Heart right ventricle (tissue), 16 donors: ENCODE results near the gene CCDC126. TPM values are rescaled to one million over a fixed set of nuclear protein-coding genes. Genes with fewer than 3 reads are reported as not detected.

ENCODE experiments used
- ATAC-seq, 8 donors: fragments of 200-7000 bp; cut with Tn5 transposase; one replicate each; pipeline ENCODE4 v1.9.1; 2020; ENCODE audit warnings: mild to moderate bottlenecking in 8 of 8, moderate library complexity in 8 of 8, moderate number of reproducible peaks in 1 of 8
- DNase-seq, 2 donors: peaks; one replicate each; pipeline ENCODE4 v3.0.0-alpha.2; 2020
- H3K27ac ChIP-seq, 10 donors: fragments of 200-600 bp; sonication (generic) in 2 of 10; one replicate each; pipeline versions ENCODE4 v1.5.0 to v1.8.0; 2020 to 2022; ENCODE audit warnings: mild to moderate bottlenecking in 3 of 10
- H3K27me3 ChIP-seq, 7 donors: fragments of 200-600 bp; one replicate each; pipeline ENCODE4 v1.8.0; 2021 to 2022; ENCODE audit warnings: mild to moderate bottlenecking in 2 of 7
- H3K36me3 ChIP-seq, 9 donors: fragments of 200-600 bp; sonication (generic) in 1 of 9; one replicate each; pipeline versions ENCODE4 v1.5.0 to v1.8.0; 2020 to 2022; ENCODE audit warnings: mild to moderate bottlenecking in 2 of 9
- H3K4me1 ChIP-seq, 9 donors: fragments of 200-600 bp; sonication (generic) in 1 of 9; one replicate each; pipeline versions ENCODE4 v1.5.0 to v1.8.0; 2020 to 2022; ENCODE audit warnings: mild to moderate bottlenecking in 4 of 9
- H3K4me3 ChIP-seq, 10 donors: fragments of 200-600 bp; sonication (generic) in 2 of 10; one replicate each; pipeline versions ENCODE4 v1.5.0 to v1.8.0; 2020 to 2022; ENCODE audit warnings: mild to moderate bottlenecking in 7 of 10, moderate library complexity in 2 of 10
- H3K9me3 ChIP-seq, 11 donors: fragments of 200-600 bp in 10 of 11; sonication (generic) in 2 of 11; one replicate each; pipeline versions ENCODE4 v1.5.0 to v1.8.0; 2013 to 2022; ENCODE audit warnings: mild to moderate bottlenecking in 2 of 11, control low read depth in 1 of 11, moderate library complexity in 1 of 11
- WGBS, 2 donors: extraction: QIAGEN DNeasy Blood & Tissue Kit; methylation state at CpG; one replicate each; pipeline ENCODE4 v1.1.7; 2013; ENCODE audit warnings: inconsistent platforms in 1 of 2; 5-methylcytosine and 5-hydroxymethylcytosine counted together
- intact Hi-C, 10 donors: fragments of 100-400 bp; cut with DNase I; formaldehyde crosslinking; loops; one replicate each; pipeline versions ENCODE4 v1.11.1 to v1.14.2; 2022
- polyA plus RNA-seq, 2 donors: library from polyadenylated mRNA; stranded (reverse); fragments of 200-250 nt; gene quantifications; one replicate each; pipeline ENCODE4 v1.2.3, GENCODE V29; 2013
- total RNA-seq, 10 donors: library from RNA; stranded (reverse); fragmentation: NEBNext Ultra II Directional in 3 of 10; extraction: Animal tissue kit (Norgen Biotek cat#: 25700) in 3 of 10; gene quantifications; one replicate each; pipeline versions ENCODE4 v1.2.1 to v1.2.4, GENCODE V29; 2021 to 2023
- TF ChIP-seq, protein P1 (sequence below), 9 donors: fragments of 200-600 bp; sonication (generic) in 2 of 9; IDR thresholded peaks; one replicate each; pipeline versions ENCODE4 v1.5.0 to v1.8.0; 2021 to 2022; ENCODE audit warnings: antibody characterized with exemption in 9 of 9, mild to moderate bottlenecking in 5 of 9, moderate library complexity in 1 of 9
- donor health status: Arrhythmogenic right ventricular cardiomyopathy.
- donor health status: ischemic (EF 13 %, LVEDD 7.1; RV severe dilation, severe dysfunction).
- donor health status: healthy with polysubstance abuse.
- donor health status: DM: no; HTN: yes; CAD: no.
- donor health status: DM: no; HTN: no; CAD: no.
- donor health status: ischemic (EF 25% LVEDD 6.9; RV normal size, moderate dysfunction).
- donor health status: ischemic (EF 25% LVEDD 5.7; RV mildly dilated, moderate dysfunction).
- donor health status: healthy.
- donor health status: DM: yes; HTN: yes; CAD: no.
- donor health status: Ischemic cardiomyopathy.
- donor health status: ischemic (EF 35%, LVEDD 5.7; RV mildly dilated, moderate dysfunction).
- donor health status: nonischemic (EF 11% LVEDD 7.7; RV severe dilation, severe dysfunction).
- donor health status: DM: yes; HTN: yes; CAD: no.
- donor health status: PGD.
- donor health status: ischemic (EF 29% LVEDD 5.4; RV normal size, mild dysfunction).
- donor health status: nonischemic (EF 23%, LVEDD 6.1; RV moderate dilation, normal function).

The CCDC126 gene
- total and polyA plus RNA-seq, 12 donors, result 2.9 to 11.9 (median 8.7) TPM

DNA sequence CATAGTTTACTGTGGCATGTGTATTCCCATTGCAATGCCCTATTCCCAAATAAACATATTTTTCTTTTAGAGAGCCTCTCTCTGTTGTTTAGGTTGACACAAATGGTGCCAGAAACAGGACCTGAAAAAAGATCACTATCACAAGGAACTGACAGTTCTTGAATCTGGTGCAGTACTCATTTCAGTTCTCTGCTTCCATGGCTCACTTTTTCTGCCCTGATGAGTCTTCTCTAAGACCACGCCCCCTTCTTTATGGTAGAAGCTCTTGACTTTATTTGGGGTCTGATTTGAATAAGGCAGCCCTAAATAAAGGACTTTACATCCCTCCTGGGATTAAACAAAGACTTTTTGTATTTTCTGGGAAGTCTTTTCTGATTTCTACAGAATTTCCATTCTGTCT lies 3.5 kb upstream of the CCDC126 start:
- Histone ChIP-seq H3K36me3 (no peaks in the 10 kb centered on the region), H3K27me3 (no peaks in the 10 kb centered on the region), H3K4me3 (no peak overlapping the region), H3K4me1 (peaks cover 6 to 14% (median 9%) of the 10 kb centered on the region in 9 donors), H3K27ac (no peak overlapping the region), H3K9me3 (no peaks in the 10 kb centered on the region)
- no peak for DNase-seq
- TF ChIP-seq, protein P1, sequence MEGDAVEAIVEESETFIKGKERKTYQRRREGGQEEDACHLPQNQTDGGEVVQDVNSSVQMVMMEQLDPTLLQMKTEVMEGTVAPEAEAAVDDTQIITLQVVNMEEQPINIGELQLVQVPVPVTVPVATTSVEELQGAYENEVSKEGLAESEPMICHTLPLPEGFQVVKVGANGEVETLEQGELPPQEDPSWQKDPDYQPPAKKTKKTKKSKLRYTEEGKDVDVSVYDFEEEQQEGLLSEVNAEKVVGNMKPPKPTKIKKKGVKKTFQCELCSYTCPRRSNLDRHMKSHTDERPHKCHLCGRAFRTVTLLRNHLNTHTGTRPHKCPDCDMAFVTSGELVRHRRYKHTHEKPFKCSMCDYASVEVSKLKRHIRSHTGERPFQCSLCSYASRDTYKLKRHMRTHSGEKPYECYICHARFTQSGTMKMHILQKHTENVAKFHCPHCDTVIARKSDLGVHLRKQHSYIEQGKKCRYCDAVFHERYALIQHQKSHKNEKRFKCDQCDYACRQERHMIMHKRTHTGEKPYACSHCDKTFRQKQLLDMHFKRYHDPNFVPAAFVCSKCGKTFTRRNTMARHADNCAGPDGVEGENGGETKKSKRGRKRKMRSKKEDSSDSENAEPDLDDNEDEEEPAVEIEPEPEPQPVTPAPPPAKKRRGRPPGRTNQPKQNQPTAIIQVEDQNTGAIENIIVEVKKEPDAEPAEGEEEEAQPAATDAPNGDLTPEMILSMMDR (IDR thresholded peaks at IDR 0.05), result no peak
- intact Hi-C loops, result loop anchor here in 1 of 10 donors (10.0 kb wide), 1 partner anchor 91 kb away; the partner anchor contains the start of gene FAM221A
- no peak for ATAC-seq
- WGBS, 2 donors, result 76 to 77% methylated on average over 1 of the region's 1 CpG

DNA sequence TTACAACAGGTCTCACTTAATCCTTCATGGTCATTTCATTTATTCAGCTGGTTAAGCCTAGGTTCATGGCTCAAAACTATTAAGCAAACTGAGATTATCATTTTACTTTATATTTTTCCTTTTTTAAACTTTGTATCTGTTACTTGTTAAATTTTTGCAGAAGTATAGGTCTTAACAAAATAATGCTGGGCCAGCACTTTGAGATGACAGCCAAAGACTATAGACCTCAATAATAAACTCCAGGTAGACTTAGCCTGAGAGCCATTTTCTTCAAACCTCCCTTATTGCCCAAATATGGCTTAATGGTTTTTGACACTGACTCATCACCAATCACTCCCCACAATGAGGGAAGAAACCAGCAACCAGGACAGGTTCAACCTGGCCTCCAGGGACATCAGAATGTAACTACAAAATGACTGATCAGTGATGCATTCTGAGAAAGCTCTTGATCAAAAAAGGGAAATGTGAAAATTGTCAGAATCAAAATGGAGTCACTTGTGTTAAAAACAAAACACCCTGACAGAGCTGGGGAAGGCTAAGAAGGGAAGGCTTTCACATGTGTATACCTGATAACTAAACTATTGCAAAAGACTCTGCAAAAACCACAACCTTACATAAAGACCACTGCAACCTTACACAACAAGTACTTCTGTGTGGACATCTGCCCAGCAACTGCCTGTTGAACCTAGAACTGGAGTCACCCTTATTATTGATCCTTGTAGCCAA lies 2.1 kb upstream of the CCDC126 start:
- Histone ChIP-seq H3K36me3 (no peaks in the 10 kb centered on the region), H3K4me1 (peaks cover 6 to 27% (median 14%) of the 10 kb centered on the region in 9 donors), H3K27ac (no peak overlapping the region), H3K9me3 (no peaks in the 10 kb centered on the region), H3K4me3 (no peak overlapping the region), H3K27me3 (no peaks in the 10 kb centered on the region)
- DNase-seq, result no peak
- no peak for ATAC-seq
- TF ChIP-seq, protein P1 (IDR thresholded peaks at IDR 0.05), result no peak
- intact Hi-C loops, result loop anchor here in 4 of 10 donors (5.0 to 10.0 kb wide), 3 partner anchors 63 to 90 kb away; partner anchors contain the start of genes FAM221A (in 3 of the 4) and TRA2A (in 1 of the 4)

DNA sequence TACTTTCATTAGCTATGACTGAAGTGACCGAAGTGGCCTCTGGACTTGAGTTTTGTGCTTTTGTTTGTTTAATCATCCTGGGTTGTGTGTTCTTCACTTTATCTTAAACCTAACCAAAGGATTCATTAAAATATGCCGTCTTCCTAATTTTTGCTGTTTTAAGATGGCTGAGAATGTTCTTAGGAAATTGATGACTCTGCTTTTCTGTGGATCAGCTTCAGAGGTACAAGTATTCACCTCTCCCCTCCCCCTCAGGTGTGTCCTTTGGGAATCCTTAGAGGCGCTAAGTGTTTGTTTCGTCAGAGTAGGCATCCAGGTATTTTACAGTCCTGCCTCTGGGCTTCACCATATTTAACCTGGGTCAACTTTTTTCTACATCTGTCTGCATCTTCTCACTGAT lies 1.1 kb downstream of the CCDC126 start:
- H3K4me3 ChIP-seq, result peak overlapping the region; percentile 70 to 89 (median 80)
- ATAC-seq, result no peak
- TF ChIP-seq, protein P1 (IDR thresholded peaks at IDR 0.05), result no peak
- H3K4me1 ChIP-seq, result peaks cover 6 to 30% (median 14%) of the 10 kb centered on the region in 9 donors
- H3K27ac ChIP-seq, result peak overlapping the region in 9 of 10 donors; percentile 92 to 98 (median 96)
- H3K27me3 ChIP-seq, result no peaks in the 10 kb centered on the region
- no peaks in the 10 kb centered on the region for H3K9me3 ChIP-seq
- no peak for DNase-seq
- no peaks in the 10 kb centered on the region for H3K36me3 ChIP-seq
- intact Hi-C loops, result loop anchor here in 4 of 10 donors (5.0 to 10.0 kb wide), 3 partner anchors 66 to 87 kb away; partner anchors contain the start of genes FAM221A (in 3 of the 4) and TRA2A (in 1 of the 4)
- WGBS, 2 donors, result 67 to 69% methylated on average over 4 of the region's 4 CpGs

DNA sequence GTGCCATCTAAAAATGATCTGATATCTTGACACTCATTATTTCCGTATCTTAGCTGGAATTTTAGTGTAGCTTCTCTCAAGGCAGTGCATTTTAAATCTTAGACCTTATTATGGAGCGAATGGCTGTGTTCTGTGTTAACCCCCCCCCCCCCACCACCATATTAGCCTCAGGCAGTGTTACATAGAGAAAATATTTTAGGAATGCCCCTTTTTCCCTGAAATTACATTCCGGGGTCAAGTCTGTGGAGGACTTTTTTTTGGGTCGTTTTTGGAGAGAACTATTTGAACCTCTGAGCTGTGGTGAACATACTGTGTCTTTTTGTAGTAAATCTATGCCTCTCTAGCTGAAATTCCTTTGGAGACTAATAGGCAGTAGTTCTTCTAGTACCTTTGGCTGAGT lies 3.1 kb downstream of the CCDC126 start:
- no peaks in the 10 kb centered on the region for H3K27me3 ChIP-seq
- TF ChIP-seq, protein P1 (IDR thresholded peaks at IDR 0.05), result no peak
- DNase-seq, result no peak
- no peak for ATAC-seq
- peaks cover 6 to 36% (median 14%) of the 10 kb centered on the region in 9 donors for H3K4me1 ChIP-seq
- intact Hi-C loops, result no loop called here
- H3K4me3 ChIP-seq, result no peak overlapping the region
- WGBS, 2 donors, result 74 to 78% methylated on average over 4 of the region's 4 CpGs
- H3K36me3 ChIP-seq, result no peaks in the 10 kb centered on the region
- no peak overlapping the region for H3K27ac ChIP-seq
- no peaks in the 10 kb centered on the region for H3K9me3 ChIP-seq
